Left ventricle myocardium superior (tissue), 1 donor: ENCODE data around the gene HSPA12B. TPM values are rescaled to one million over a fixed set of nuclear protein-coding genes. Genes with fewer than 3 reads are reported as not detected.

ENCODE experiments used
- ATAC-seq: fragments of 200-7000 bp; cut with Tn5 transposase; one replicate; pipeline ENCODE4 v1.9.1; 2020; ENCODE audit warnings: mild to moderate bottlenecking, moderate library complexity
- DNase-seq: peaks from one replicate; pipeline ENCODE4 v3.0.0-alpha.2; 2020
- intact Hi-C: fragments of 100-400 bp; cut with micrococcal nuclease; formaldehyde crosslinking; loops from one replicate; pipeline ENCODE4 v1.11.0; 2022
- total RNA-seq: library from RNA; stranded (reverse); fragmentation: NEBNext Ultra II Directional; extraction: Animal tissue kit (Norgen Biotek cat#: 25700); gene quantifications from one replicate; pipeline ENCODE4 v1.2.1, GENCODE V29; 2021
- donor health status: DM: no; HTN: yes; CAD: no; lungs with severe emphysema.

The HSPA12B gene
- total RNA-seq, 1 donor from 2014 or later = 16.2 TPM

GRCh38 chr20:3702611-3703391 lies 29.7 kb upstream of the HSPA12B start:
- intact Hi-C loops = no loop called here
- no peak for ATAC-seq
- DNase-seq = no peak

GRCh38 chr20:3704087-3704486 lies 28.4 kb upstream of the HSPA12B start:
- no peak for DNase-seq
- intact Hi-C loops = no loop called here
- ATAC-seq = no peak

- DNase-seq (no peak), ATAC-seq (no peak)
- intact Hi-C loops = no loop called here
Measured at GRCh38 chr20:3705491-3705969, 27.0 kb upstream of the HSPA12B start.

- intact Hi-C loops = no loop called here
- DNase-seq = no peak
- ATAC-seq = no peak
Measured at GRCh38 chr20:3705970-3706739, 26.3 kb upstream of the HSPA12B start.

- DNase-seq = no peak
- intact Hi-C loops = no loop called here
- ATAC-seq = peak; percentile 47
Measured at GRCh38 chr20:3706774-3707507, 25.5 kb upstream of the HSPA12B start.

- ATAC-seq (no peak), DNase-seq (no peak)
- intact Hi-C loops = no loop called here
Measured at GRCh38 chr20:3707508-3707899, 25.0 kb upstream of the HSPA12B start.

GRCh38 chr20:3710011-3710466 lies 22.4 kb upstream of the HSPA12B start:
- intact Hi-C loops = no loop called here
- ATAC-seq = peak; percentile 29
- peak; percentile 55 for DNase-seq

- intact Hi-C loops = no loop called here
- DNase-seq (peak; percentile 88), ATAC-seq (peak; percentile 63)
Measured at GRCh38 chr20:3710703-3711483, 21.6 kb upstream of the HSPA12B start.

- intact Hi-C loops = no loop called here
- ATAC-seq (peak; percentile 41), DNase-seq (no peak)
Measured at GRCh38 chr20:3711484-3711941, 21.0 kb upstream of the HSPA12B start.

- intact Hi-C loops = no loop called here
- DNase-seq (peak; percentile 77), ATAC-seq (peak; percentile 69)
Measured at GRCh38 chr20:3712279-3712873, 20.1 kb upstream of the HSPA12B start, which contains the start of gene SIGLEC1. Gene SIGLEC1 (minus strand): TSS chr20:3712600. CDS start chr20:3707128, 5,472 bp downstream.

GRCh38 chr20:3714092-3714491 lies 18.4 kb upstream of the HSPA12B start:
- intact Hi-C loops = no loop called here

GRCh38 chr20:3716195-3716834 lies 16.2 kb upstream of the HSPA12B start:
- DNase-seq (peak; percentile 54), ATAC-seq (peak; percentile 67)
- intact Hi-C loops = no loop called here

More at GRCh38 chr20:3714092-3714491, 18.4 kb upstream of the HSPA12B start:
- ATAC-seq (peak; percentile 43), DNase-seq (no peak)

GRCh38 chr20:3719046-3719445 lies 13.4 kb upstream of the HSPA12B start:
- no peak for DNase-seq
- intact Hi-C loops = no loop called here
- no peak for ATAC-seq

GRCh38 chr20:3720068-3720467 lies 12.4 kb upstream of the HSPA12B start:
- ATAC-seq (no peak), DNase-seq (no peak)
- intact Hi-C loops = no loop called here

- intact Hi-C loops = no loop called here
- DNase-seq (no peak), ATAC-seq (no peak)
Measured at GRCh38 chr20:3720626-3721025, 11.9 kb upstream of the HSPA12B start.

- intact Hi-C loops = no loop called here
- DNase-seq (no peak), ATAC-seq (no peak)
Measured at GRCh38 chr20:3721912-3722311, 10.6 kb upstream of the HSPA12B start.

GRCh38 chr20:3723284-3723683 lies 9.2 kb upstream of the HSPA12B start:
- ATAC-seq = no peak
- DNase-seq = no peak
- intact Hi-C loops = no loop called here

- no peak for DNase-seq
- intact Hi-C loops = no loop called here
- ATAC-seq = no peak
Measured at GRCh38 chr20:3724356-3724755, 8.1 kb upstream of the HSPA12B start.
